Panc1 (cell line): ENCODE measurements around the gene CKAP5. TPM values are rescaled to one million over a fixed set of nuclear protein-coding genes. Genes with fewer than 3 reads are reported as not detected.

Experiments
- ATAC-seq: fragments of 200-7000 bp; cut with Tn5 transposase; 2 replicates; pipeline ENCODE4 v1.9.1; 2020; ENCODE audit warnings: mild to moderate bottlenecking, moderate library complexity
- BruUV-seq: library from RNA; stranded (reverse); fragments of 400-500 nt; replicated peaks from 2 replicates; lab custom pipeline; 2021; lab: Mats Ljungman, UMichigan
- CTCF ChIA-PET: fragments of 300-600 bp; sonication (Branson Sonifier 250); formaldehyde crosslinking; loops from one replicate; lab custom pipeline; 2022; ENCODE audit warnings: antibody characterized with exemption; lab: Charles Lee
- POLR2A ChIA-PET: fragments of 300-600 bp; sonication (Branson Sonifier 250); formaldehyde crosslinking; loops from one replicate; lab custom pipeline; 2022; ENCODE audit warnings: antibody characterized with exemption; lab: Charles Lee
- DNase-seq: peaks from one replicate; pipeline ENCODE4 v3.0.0-alpha.2; 2010; ENCODE audit warnings: low read depth, low spot score
- H3K27ac ChIP-seq: 2 replicates; pipeline ENCODE4 v1.5.1; 2011; ENCODE audit warnings: mild to moderate bottlenecking, low read length, inconsistent platforms
- H3K27me3 ChIP-seq: fragments of 200-500 bp; sonication (Bioruptor generic); 2 replicates; pipeline ENCODE4 v1.6.0; 2014; ENCODE audit warnings: low read length, inconsistent platforms; ENCODE audit not compliant: control insufficient read depth, insufficient read depth
- H3K36me3 ChIP-seq: fragments of 200-500 bp; sonication (Bioruptor generic); 2 replicates; pipeline ENCODE4 v1.5.1; 2014; ENCODE audit warnings: inconsistent platforms, mild to moderate bottlenecking, low read length, moderate library complexity; ENCODE audit not compliant: control insufficient read depth, insufficient read depth
- H3K4me1 ChIP-seq: 2 replicates; pipeline ENCODE4 v1.5.1; 2011; ENCODE audit warnings: inconsistent platforms, mild to moderate bottlenecking, low read length, moderate library complexity; ENCODE audit not compliant: control insufficient read depth, insufficient read depth
- H3K4me3 ChIP-seq, 2 experiments: 2 replicates each; pipeline ENCODE4 v1.5.1; 2011 to 2012; ENCODE audit warnings: low read depth in 2 of 2, low read length in 2 of 2, mild to moderate bottlenecking in 2 of 2, inconsistent platforms in 1 of 2, moderate library complexity in 1 of 2
- H3K9me3 ChIP-seq: fragments of 200-500 bp; sonication (Bioruptor generic); 2 replicates; pipeline ENCODE4 v1.5.1; 2014; ENCODE audit warnings: low read depth, mild to moderate bottlenecking, inconsistent platforms, low read length, moderate library complexity; ENCODE audit not compliant: control insufficient read depth, insufficient read depth
- CTCF ChIP-seq: fragments of 450-650 bp; IDR thresholded peaks from 2 replicates; pipeline ENCODE4 v1.5.1; 2017; ENCODE audit warnings: mild to moderate bottlenecking
- POLR2AphosphoS5 ChIP-seq: IDR thresholded peaks from 2 replicates; pipeline ENCODE4 v1.6.1; 2012; ENCODE audit warnings: mild to moderate bottlenecking, low read depth, low read length, moderate library complexity
- SIN3A ChIP-seq: IDR thresholded peaks from 2 replicates; pipeline ENCODE4 v1.6.1; 2012; ENCODE audit warnings: low read depth, mild to moderate bottlenecking, low read length, moderate library complexity, borderline replicate concordance; ENCODE audit not compliant: insufficient read depth
- TCF7L2 ChIP-seq: IDR thresholded peaks from 2 replicates; pipeline ENCODE4 v1.6.1; 2011; ENCODE audit warnings: mild to moderate bottlenecking, low read depth, low read length, inconsistent platforms
- in situ Hi-C: cut with HindIII; loops from 2 replicates; pipeline ENCODE4 v1.10.0; 2016; ENCODE audit warnings: low sequenced_read_pairs, low pct_unique_long_range_greater_than_20kb
- intact Hi-C: fragments of 100-400 bp; cut with micrococcal nuclease; formaldehyde crosslinking; loops from one replicate; pipeline ENCODE4 v1.10.0; 2022; ENCODE audit not compliant: unreplicated experiment
- total RNA-seq: library from RNA; stranded (reverse); gene quantifications from one replicate; pipeline ENCODE4 v1.2.1, GENCODE V29; 2021; ENCODE audit not compliant: unreplicated experiment
- TF ChIP-seq, protein P1 (sequence below), 2 experiments: IDR thresholded peaks; 2 replicates each; pipeline ENCODE4 v1.6.1; 2011 to 2012; ENCODE audit warnings: low read depth in 2 of 2, control low read depth in 1 of 2, low read length in 1 of 2, mild to moderate bottlenecking in 1 of 2, moderate library complexity in 1 of 2; ENCODE audit not compliant: insufficient read depth in 1 of 2

CKAP5 gene
- total RNA-seq, 1 experiment from 2014 or later: 191 TPM

- in situ Hi-C loops (no loop called here), intact Hi-C loops (no loop called here)
- H3K4me3 ChIP-seq: no peak overlapping the region
- DNase-seq (no peak), ATAC-seq (no peak)
- ChIA-PET POLR2A (no interaction called here), CTCF (interaction anchor here (0.7 to 1.1 kb wide), 2 partner anchors 22 to 262 kb away, joined by 3 to 5 read pairs; no protein-coding TSS in a partner anchor)
- no peaks in the 10 kb centered on the region for H3K9me3 ChIP-seq
- TF ChIP-seq, protein P1, sequence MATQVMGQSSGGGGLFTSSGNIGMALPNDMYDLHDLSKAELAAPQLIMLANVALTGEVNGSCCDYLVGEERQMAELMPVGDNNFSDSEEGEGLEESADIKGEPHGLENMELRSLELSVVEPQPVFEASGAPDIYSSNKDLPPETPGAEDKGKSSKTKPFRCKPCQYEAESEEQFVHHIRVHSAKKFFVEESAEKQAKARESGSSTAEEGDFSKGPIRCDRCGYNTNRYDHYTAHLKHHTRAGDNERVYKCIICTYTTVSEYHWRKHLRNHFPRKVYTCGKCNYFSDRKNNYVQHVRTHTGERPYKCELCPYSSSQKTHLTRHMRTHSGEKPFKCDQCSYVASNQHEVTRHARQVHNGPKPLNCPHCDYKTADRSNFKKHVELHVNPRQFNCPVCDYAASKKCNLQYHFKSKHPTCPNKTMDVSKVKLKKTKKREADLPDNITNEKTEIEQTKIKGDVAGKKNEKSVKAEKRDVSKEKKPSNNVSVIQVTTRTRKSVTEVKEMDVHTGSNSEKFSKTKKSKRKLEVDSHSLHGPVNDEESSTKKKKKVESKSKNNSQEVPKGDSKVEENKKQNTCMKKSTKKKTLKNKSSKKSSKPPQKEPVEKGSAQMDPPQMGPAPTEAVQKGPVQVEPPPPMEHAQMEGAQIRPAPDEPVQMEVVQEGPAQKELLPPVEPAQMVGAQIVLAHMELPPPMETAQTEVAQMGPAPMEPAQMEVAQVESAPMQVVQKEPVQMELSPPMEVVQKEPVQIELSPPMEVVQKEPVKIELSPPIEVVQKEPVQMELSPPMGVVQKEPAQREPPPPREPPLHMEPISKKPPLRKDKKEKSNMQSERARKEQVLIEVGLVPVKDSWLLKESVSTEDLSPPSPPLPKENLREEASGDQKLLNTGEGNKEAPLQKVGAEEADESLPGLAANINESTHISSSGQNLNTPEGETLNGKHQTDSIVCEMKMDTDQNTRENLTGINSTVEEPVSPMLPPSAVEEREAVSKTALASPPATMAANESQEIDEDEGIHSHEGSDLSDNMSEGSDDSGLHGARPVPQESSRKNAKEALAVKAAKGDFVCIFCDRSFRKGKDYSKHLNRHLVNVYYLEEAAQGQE (IDR thresholded peaks at IDR 0.05; ENCODE audit: insufficient read depth in 1 of 2, low read depth in 2 of 2, low read length in 1 of 2): no peak
- no peak for TF ChIP-seq POLR2AphosphoS5
- TF ChIP-seq TCF7L2: no peak
- TF ChIP-seq CTCF: no peak
- no peak for TF ChIP-seq SIN3A
- no peaks in the 10 kb centered on the region for H3K27me3 ChIP-seq
- no TSS peak for BruUV-seq
- H3K4me1 ChIP-seq: no peaks in the 10 kb centered on the region
- no peaks in the 10 kb centered on the region for H3K36me3 ChIP-seq
- no peak overlapping the region for H3K27ac ChIP-seq
These were observed 44.6 kb upstream of the CKAP5 start for GRCh38 chr11:46890665-46891064.

GRCh38 chr11:46889689-46890475, 43.8 kb upstream of the CKAP5 start:
- BruUV-seq: no TSS peak
- CTCF ChIA-PET: interaction anchor here (1.1 kb wide), 1 partner anchor 263 kb away, joined by 5 read pairs; no protein-coding TSS in a partner anchor

More at GRCh38 chr11:46889689-46890475, 43.8 kb upstream of the CKAP5 start:
- ATAC-seq: peak; percentile 90
- TF ChIP-seq CTCF: peak; percentile 92
- TF ChIP-seq TCF7L2: no peak
- Histone ChIP-seq H3K27me3 (no peaks in the 10 kb centered on the region), H3K9me3 (no peaks in the 10 kb centered on the region), H3K4me3 (no peak overlapping the region), H3K36me3 (no peaks in the 10 kb centered on the region), H3K27ac (no peak overlapping the region), H3K4me1 (no peaks in the 10 kb centered on the region)
- in situ Hi-C loops: no loop called here
- DNase-seq: peak; percentile 72
- POLR2A ChIA-PET: no interaction called here
- intact Hi-C loops: loop anchor here (1.0 kb wide), 2 partner anchors 263 to 271 kb away; no protein-coding TSS in a partner anchor
